ENCODE data around the gene KCNH2.

The KCNH2 gene

DNA sequence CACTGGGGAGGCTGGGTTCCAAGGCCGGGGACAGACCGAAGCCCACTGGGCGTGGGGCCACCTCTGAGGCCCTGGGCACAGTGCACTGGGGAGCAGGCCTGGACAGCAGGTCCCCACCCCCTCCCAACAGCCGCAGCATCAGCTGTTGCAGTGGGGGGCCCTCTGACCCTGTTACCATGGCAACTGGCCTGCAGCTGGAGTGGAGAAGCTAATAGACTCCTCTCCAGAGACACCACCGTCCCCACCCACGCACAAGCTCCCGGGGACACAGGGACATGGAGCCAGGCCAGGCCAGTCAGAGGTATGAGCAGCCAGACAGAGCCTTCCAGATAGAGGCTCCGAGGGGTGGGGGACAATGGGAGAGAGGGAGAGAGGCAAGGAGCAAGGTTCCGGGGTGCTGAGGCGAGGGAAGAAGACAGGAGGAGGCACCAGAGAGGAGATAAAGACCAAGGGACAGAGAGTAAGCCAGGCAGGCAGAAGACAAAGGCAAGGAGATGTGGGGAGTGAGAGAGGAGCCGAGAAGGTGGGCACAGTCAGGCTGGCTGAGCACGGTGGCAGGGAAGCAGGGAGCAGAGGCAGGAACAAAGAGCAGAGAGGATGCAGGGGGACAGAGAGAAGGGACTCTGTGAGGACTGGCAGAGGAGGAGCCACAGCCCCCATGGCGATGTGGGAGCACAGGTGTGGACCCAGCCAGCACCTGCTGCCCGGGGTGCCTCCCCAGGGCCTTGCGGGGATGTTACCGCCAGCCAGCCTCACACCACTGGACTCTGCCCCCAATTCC lies 6.7 kb downstream of the KCNH2 start:
- DNase-seq (ENCODE audit: insufficient read length) (no peak), FAIRE-seq (no peak)
- TF ChIP-seq TAF1 (IDR thresholded peaks at IDR 0.05; ENCODE audit: borderline replicate concordance, low read depth, low read length) (no peak), POLR2AphosphoS5 (IDR thresholded peaks at IDR 0.05; ENCODE audit: low read depth, low read length) (no peak), POLR2A (IDR thresholded peaks at IDR 0.05; ENCODE audit: low read depth, low read length) (no peak)

DNA sequence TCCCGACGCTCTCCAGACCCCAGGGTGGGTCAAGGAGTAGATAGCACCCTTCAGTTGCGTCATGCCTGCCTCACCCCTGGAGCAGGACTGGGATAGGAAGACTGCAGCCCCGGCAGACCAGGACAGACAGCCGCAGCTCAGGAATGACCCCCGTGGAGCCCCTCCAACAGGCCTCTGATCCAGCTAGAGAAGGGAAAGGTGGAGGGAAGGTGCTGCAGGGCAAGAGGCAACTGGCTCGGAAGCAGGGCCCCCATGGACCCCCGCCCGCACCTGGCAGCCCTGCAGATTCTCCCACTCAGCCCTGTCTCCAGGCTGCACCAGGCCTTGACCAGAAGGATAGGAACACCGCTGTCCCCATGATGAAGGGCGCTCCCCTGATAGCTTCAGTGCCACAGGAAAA lies 7.7 kb downstream of the KCNH2 start:
- FAIRE-seq (no peak), DNase-seq (ENCODE audit: insufficient read length) (no peak)
- TF ChIP-seq TAF1 (IDR thresholded peaks at IDR 0.05; ENCODE audit: borderline replicate concordance, low read depth, low read length) (no peak), POLR2AphosphoS5 (IDR thresholded peaks at IDR 0.05; ENCODE audit: low read depth, low read length) (no peak), POLR2A (IDR thresholded peaks at IDR 0.05; ENCODE audit: low read depth, low read length) (no peak)

DNA sequence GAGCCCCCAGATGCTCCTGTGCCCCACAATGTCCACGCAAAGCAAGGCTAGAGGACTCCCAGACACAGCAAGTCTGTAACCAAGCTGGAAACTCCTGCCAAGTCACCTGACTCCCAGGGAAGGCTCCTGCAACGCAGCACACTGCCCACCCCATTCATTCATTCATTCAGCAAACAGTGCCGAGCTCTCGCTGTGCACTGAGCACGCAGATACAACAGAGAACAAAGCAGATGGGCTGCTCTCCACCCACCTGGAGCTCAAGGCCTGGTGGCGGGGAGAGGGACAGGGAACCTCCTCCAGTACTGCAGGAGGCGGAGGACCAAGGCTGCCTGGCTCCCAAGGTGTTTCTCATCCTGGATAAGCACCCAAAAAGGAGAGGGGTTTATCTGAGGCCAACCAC lies 8.6 kb downstream of the KCNH2 start:
- DNase-seq (ENCODE audit: insufficient read length) (no peak), FAIRE-seq (no peak)
- TF ChIP-seq POLR2AphosphoS5 (IDR thresholded peaks at IDR 0.05; ENCODE audit: low read depth, low read length): no peak
- no peak for TF ChIP-seq TAF1 (IDR thresholded peaks at IDR 0.05; ENCODE audit: borderline replicate concordance, low read depth, low read length)
- no peak for TF ChIP-seq POLR2A (IDR thresholded peaks at IDR 0.05; ENCODE audit: low read depth, low read length)

DNA sequence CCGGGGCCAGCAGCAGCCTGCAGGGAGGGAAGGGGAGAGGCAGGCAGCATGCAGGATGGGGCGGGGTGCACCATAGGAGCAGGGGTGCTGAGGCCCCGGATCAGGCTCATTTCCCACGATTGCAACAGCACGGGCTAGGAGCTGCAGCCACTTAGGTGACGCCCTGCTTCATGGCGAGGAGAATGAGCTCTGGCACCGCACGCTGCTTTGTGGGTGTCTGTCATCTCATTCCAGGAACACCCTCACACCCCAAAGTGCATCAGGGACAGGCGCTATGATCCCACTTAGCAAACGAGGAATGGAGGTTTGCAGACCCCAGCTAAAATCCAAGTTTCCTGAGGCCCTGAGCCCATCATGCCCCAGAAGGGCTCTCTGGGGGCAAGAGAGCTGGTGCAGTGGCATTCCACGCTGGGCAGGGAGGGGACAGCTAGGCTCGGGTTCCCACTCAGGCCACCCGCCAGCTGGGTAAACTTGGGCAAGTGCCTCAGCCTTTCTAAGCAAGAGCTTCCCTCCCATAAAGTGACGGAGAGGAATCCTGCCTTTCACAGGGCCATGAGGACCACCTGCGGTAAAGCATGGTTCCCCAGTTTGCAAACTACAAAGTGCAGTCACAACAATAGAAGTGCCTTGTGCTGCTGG lies 9.3 kb downstream of the KCNH2 start:
- DNase-seq (ENCODE audit: insufficient read length): no peak
- no peak for FAIRE-seq
- no peak for TF ChIP-seq POLR2A (IDR thresholded peaks at IDR 0.05; ENCODE audit: low read depth, low read length)

DNA sequence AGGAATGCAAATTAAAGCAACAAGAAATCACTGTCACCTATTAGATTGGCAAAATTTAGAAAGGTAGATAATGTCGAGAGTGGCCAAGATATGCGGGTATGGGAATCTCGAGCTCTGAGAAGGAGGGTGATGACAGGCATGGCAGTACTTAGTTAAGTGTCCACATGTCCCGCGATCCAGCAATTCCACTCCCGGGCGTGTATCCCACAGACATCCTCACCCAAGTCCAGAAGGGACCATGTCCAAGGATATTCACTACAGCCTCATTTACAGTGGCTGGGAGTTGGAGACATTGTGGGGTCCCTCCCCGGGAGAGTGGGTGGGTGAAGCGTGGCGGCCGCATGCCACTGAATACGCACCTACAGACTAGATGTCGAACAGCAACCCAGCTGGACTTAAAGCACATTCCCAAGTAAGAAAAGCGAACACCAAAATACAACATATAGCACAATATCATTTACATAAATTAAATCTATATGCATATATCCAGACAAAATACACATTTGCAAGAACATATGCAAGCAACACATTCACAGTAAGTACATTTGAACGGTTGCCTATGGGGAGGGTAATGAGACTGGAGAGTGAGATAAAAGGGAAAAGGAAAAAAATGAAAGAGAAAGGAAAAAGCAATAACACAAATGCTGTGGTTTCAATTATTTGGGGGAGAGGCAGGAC lies 9.9 kb downstream of the KCNH2 start:
- TF ChIP-seq POLR2A (IDR thresholded peaks at IDR 0.05; ENCODE audit: low read depth, low read length) (no peak), POLR2AphosphoS5 (IDR thresholded peaks at IDR 0.05; ENCODE audit: low read depth, low read length) (no peak)
- FAIRE-seq (no peak), DNase-seq (ENCODE audit: insufficient read length) (no peak)

DNA sequence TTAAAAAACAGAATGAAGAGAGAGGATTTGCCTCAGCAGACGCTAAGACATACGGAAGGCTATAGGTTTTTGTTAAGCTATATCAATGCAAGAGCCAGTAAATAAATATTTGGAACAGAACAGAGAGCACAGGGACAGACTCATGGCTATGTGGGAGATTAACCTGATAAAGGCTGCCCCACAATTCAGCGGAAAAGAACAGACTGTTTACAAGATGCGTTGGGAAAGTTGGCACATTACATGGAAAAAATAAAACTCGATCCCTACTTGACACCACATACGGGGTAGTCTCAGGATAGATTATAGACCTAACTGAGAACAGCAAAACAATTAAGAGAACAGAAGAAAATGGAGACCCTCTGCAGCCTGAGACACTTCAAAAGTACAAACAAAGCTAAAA lies 10.8 kb downstream of the KCNH2 start:
- TF ChIP-seq POLR2A (IDR thresholded peaks at IDR 0.05; ENCODE audit: low read depth, low read length): no peak
- TF ChIP-seq POLR2AphosphoS5 (IDR thresholded peaks at IDR 0.05; ENCODE audit: low read depth, low read length): no peak
- no peak for TF ChIP-seq TAF1 (IDR thresholded peaks at IDR 0.05; ENCODE audit: borderline replicate concordance, low read depth, low read length)
- DNase-seq (ENCODE audit: insufficient read length) (no peak), FAIRE-seq (no peak)

DNA sequence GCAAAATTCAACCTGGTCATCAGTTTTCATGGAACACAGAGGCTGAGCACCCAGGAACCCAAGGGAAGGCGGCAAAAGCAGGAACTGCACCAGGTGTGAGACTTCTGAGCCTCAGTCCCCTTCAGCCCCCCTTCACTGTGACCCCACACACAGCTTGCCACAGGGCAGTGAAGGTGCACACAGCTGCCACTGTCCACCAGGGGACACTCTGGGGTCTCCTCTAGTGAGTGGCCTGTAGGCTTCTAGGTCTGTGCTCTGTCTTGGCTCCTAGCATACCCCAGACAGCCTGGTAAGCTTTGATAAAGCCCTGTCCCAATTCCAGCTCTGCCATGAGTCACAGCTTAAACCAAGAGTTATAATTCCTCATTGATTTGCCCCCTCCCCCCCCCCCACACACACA lies 12.1 kb downstream of the KCNH2 start:
- FAIRE-seq: no peak
- DNase-seq (ENCODE audit: insufficient read length): no peak
- TF ChIP-seq TAF1 (IDR thresholded peaks at IDR 0.05; ENCODE audit: borderline replicate concordance, low read depth, low read length) (no peak), POLR2AphosphoS5 (IDR thresholded peaks at IDR 0.05; ENCODE audit: low read depth, low read length) (no peak), POLR2A (IDR thresholded peaks at IDR 0.05; ENCODE audit: low read depth, low read length) (no peak)

DNA sequence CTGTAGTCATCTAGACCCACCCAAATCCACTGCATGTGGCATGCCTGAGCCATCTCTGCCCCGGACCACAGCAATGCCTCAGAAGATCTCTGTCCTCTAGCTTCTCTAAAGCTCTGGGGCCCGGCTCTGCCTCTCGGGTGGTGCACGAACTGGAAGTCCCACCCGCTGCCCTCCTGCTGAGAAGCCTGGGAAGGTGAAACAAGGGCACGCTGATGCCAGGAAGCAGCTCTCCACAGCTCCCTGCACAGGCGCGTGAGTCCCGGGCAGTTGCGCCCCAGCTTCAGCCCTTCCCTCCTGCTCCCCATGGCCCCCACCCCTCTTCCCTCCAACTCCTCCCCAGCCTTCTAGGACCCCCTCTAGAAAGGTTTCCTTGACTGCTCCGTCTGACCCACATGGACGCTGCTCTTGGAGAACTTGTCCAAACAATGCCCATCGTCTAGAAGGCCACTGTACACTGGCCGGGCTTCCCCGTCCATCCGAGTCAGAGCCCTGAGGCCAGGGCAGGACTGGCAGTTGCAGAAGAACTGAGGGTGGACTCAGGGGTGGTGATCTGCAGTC lies 12.8 kb downstream of the KCNH2 start:
- TF ChIP-seq POLR2AphosphoS5 (IDR thresholded peaks at IDR 0.05; ENCODE audit: low read depth, low read length) (no peak), TAF1 (IDR thresholded peaks at IDR 0.05; ENCODE audit: borderline replicate concordance, low read depth, low read length) (no peak), POLR2A (IDR thresholded peaks at IDR 0.05; ENCODE audit: low read depth, low read length) (no peak)
- no peak for DNase-seq (ENCODE audit: insufficient read length)
- no peak for FAIRE-seq

DNA sequence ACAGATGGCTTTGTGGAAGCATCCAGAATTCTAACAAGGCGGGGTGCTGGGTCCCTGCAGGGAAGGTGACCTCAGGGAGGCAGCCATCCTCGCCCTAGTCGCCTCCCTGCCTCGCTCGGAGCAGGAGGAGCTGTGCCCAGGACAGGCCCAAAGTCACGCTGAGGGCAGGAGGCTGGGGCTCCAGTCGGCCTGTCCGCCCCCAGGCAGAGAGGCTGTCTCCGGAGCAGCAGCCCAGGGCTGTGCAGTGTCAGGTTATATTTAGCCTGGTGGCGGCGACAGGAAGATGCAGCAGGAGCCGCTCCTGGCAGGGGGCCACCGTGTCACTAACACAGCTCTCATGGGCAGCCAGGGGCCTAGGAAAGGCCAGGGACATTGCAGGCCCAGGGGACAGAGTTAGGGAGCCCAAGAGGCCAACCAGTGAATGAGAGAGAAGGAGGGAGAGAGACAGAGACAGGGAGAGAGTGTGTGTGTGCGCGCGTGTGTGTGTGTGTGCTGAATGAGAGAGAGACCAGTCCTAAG lies 13.5 kb downstream of the KCNH2 start:
- no peak for TF ChIP-seq TAF1 (IDR thresholded peaks at IDR 0.05; ENCODE audit: borderline replicate concordance, low read depth, low read length)
- TF ChIP-seq POLR2A (IDR thresholded peaks at IDR 0.05; ENCODE audit: low read depth, low read length): no peak
- no peak for TF ChIP-seq POLR2AphosphoS5 (IDR thresholded peaks at IDR 0.05; ENCODE audit: low read depth, low read length)
- FAIRE-seq: no peak
- no peak for DNase-seq (ENCODE audit: insufficient read length)

DNA sequence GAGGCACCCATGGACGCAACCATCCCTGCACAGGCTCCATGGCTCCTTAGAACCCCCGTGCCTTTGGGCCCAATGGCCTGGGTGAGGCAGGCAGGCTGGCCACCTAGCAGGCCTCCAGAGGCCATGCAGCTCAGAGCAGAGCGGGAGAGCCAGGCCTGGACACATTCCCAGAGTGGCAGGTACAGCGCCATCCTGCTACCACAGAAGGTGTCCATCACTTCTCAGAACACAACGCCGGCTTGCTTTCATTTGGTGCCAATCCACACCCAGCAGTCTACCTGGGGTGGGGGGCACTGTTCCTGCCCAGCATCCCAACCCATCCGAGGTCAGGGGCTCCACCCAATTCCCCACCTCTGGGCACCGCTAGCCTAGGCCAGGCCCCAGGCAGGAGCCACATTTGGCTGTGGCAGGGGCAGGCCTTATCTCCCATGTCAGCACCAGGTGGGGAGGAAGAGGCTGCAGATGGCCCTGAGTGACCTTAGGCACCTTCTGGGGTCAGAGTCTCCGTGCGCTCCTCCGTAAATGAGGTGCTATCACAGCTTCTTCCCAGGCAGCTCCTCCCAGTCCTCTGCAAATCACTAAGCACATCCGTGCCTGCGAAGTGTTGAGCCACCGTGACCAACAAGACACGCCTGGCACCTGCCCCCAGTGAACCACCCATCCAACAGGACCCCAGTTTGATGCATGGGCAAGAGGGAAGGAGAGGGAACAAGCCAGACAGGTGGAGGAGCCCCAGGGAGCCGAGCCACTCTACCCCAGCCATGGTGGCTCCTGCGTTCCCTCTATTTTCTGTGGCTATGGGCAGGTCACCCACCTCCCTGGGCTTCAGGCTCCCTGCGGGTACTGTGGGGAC lies 14.2 kb downstream of the KCNH2 start:
- no peak for TF ChIP-seq POLR2AphosphoS5 (IDR thresholded peaks at IDR 0.05; ENCODE audit: low read depth, low read length)
- no peak for TF ChIP-seq POLR2A (IDR thresholded peaks at IDR 0.05; ENCODE audit: low read depth, low read length)
- no peak for TF ChIP-seq TAF1 (IDR thresholded peaks at IDR 0.05; ENCODE audit: borderline replicate concordance, low read depth, low read length)
- FAIRE-seq (no peak), DNase-seq (ENCODE audit: insufficient read length) (no peak)

All from GM12892 (cell line).